ENCODE data around the gene MAX.
"Not testable (repeated sequence)": the region's sequence is repeated elsewhere in the genome, so short reads cannot be mapped to it uniquely, and the experiment has no call there.

MAX gene

GRCh38 chr14:65031321-65031720 is 71.0 kb downstream of the MAX start:
- not testable (repeated sequence) for DNase-seq

DNA sequence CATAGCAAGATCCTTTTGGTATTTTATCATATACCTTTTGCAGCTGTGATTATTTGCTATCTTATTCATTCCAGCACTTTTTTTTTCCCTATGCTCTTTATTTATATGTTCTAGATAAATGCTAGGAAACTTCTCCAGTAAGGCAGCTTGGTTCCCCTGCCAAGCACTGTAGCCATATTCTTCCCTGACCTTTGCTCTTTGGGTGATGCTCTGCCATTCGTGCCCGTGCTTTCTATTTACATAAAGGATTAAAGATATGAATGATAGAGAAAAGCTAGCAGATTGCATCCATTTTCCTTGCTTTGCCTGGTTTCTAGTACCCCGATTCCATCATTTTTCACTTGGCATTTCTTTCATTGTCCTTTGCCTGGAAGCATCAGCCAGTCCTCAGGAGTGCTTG is 73.4 kb downstream of the MAX start:
- DNase-seq, result no peak

DNA sequence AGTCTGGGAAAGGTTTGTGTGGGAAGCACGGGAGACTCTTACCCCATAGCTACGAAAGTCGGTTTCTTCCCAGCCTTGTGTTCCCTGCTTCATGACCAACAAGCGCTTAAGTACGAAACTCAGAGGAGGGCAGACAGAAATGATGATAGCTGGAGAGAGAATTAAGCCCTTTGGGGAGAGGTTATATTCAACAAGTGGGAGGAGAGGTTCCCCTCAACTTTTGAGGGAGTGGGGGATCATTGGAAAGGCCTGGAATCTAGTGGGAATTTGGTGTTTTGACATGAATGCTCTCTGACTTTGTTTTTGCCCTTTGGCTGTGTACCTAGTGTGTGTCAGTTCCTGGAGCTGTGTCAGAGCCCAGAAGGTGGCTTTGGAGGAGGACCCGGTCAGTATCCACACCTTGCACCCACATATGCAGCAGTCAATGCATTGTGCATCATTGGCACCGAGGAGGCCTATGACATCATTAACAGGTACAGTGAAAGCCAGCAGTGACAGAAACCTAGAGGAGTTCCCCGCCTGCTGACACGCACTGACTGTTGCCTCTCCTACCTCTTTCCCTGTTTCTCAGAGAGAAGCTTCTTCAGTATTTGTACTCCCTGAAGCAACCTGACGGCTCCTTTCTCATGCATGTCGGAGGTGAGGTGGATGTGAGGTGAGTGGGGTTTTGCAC is 75.1 kb downstream of the MAX start:
- DNase-seq, result no peak

DNA sequence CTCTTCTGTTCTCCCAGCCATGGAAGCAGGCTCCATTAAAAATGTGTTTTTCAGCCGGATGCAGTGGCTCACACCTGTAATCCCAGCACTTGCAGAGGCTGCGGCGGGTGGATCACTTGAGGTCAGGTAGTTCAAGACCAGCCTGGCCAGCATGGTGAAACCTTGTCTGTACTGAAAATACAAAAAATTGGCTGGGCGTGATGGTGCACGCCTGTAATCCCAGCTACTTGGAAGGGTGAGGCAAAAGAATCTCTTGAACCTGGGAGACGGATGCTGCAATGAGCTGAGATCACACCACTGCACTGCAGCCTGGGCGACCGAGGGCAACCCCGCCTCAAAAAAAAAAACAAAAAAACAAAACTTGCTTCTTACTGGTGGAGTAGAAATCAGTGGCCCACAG is 75.8 kb downstream of the MAX start:
- no peak for DNase-seq

GRCh38 chr14:65025818-65026217 is 76.5 kb downstream of the MAX start:
- no peak for DNase-seq

Data from stimulated activated CD4-positive, alpha-beta T cell treated with anti-CD3 and anti-CD28 coated beads, Interleukin-4, amount 100 ng/mL, for 1 hour (primary cell).